Tibial nerve (tissue), 4 donors: ENCODE results near the gene PLEKHA6. TPM values are rescaled to one million over a fixed set of nuclear protein-coding genes. Genes with fewer than 3 reads are reported as not detected.

ENCODE experiments used
- DNase-seq, 2 donors: peaks; one replicate each; pipeline ENCODE4 v3.0.0-alpha.2; 2019; ENCODE audit warnings: low spot score in 2 of 2
- H3K27ac ChIP-seq, 4 donors: fragments of 200-600 bp; sonication (generic) in 3 of 4; one replicate each; pipeline ENCODE4 v1.5.1; 2017 to 2019; ENCODE audit warnings: mild to moderate bottlenecking in 1 of 4
- H3K27me3 ChIP-seq, 2 donors: fragments of 200-600 bp; sonication (generic) in 1 of 2; one replicate each; pipeline versions ENCODE4 v1.5.1 to v1.6.0; 2017 to 2019
- H3K36me3 ChIP-seq, 3 donors: fragments of 200-600 bp; sonication (generic); one replicate each; pipeline ENCODE4 v1.5.1; 2018 to 2019
- H3K4me1 ChIP-seq, 4 donors: fragments of 200-600 bp; sonication (generic) in 3 of 4; one replicate each; pipeline ENCODE4 v1.5.1; 2017 to 2019
- H3K4me3 ChIP-seq, 4 donors: fragments of 200-600 bp; sonication (generic) in 3 of 4; one replicate each; pipeline ENCODE4 v1.5.1; 2017 to 2019; ENCODE audit warnings: mild to moderate bottlenecking in 1 of 4, moderate library complexity in 1 of 4
- H3K9me3 ChIP-seq, 4 donors: fragments of 200-600 bp; sonication (generic) in 3 of 4; one replicate each; pipeline ENCODE4 v1.5.1; 2017 to 2019
- CTCF ChIP-seq, 5 experiments: fragments of 200-600 bp in 3 of 5; fragments of 450-650 bp in 2 of 5; sonication (generic) in 3 of 5; IDR thresholded peaks; one replicate each; pipeline ENCODE4 v1.5.1; 2016 to 2019; ENCODE audit warnings: antibody characterized with exemption in 5 of 5, mild to moderate bottlenecking in 3 of 5, moderate library complexity in 2 of 5
- EP300 ChIP-seq, 2 donors: sonication (generic); formaldehyde crosslinking; IDR thresholded peaks; one replicate each; pipeline ENCODE4 v1.6.1; 2017; ENCODE audit warnings: antibody characterized with exemption in 2 of 2, mild to moderate bottlenecking in 1 of 2
- POLR2A ChIP-seq, 2 donors: fragments of 450-650 bp; IDR thresholded peaks; one replicate each; pipeline ENCODE4 v1.6.1; 2017; ENCODE audit warnings: antibody characterized with exemption in 2 of 2, mild to moderate bottlenecking in 2 of 2, moderate library complexity in 2 of 2
- WGBS, 2 donors: methylation state at CpG; one replicate each; pipeline ENCODE4 v1.1.5; 2018; 5-methylcytosine and 5-hydroxymethylcytosine counted together
- total RNA-seq, 4 donors: library from RNA; depleted of rRNA; stranded (reverse); fragments of >200 nt; gene quantifications; one replicate each; pipeline ENCODE4 v1.1.0, GENCODE V29; 2016

PLEKHA6 gene
- total RNA-seq, 4 donors from 2014 or later, result 6.6 to 13.9 (median 12.1) TPM

GRCh38 chr1:204323887-204324286, 35.8 kb downstream of the PLEKHA6 start:
- H3K27ac ChIP-seq, result no peak overlapping the region
- H3K4me3 ChIP-seq, result no peak overlapping the region
- no peaks in the 10 kb centered on the region for H3K27me3 ChIP-seq
- H3K36me3 ChIP-seq, result no peaks in the 10 kb centered on the region
- no peaks in the 10 kb centered on the region for H3K4me1 ChIP-seq
- TF ChIP-seq CTCF (IDR thresholded peaks at IDR 0.05) (no peak), EP300 (IDR thresholded peaks at IDR 0.05) (no peak), POLR2A (IDR thresholded peaks at IDR 0.05) (no peak)
- WGBS, 2 donors, result 10 to 34% methylated on average over 2 of the region's 2 CpGs
- no peaks in the 10 kb centered on the region for H3K9me3 ChIP-seq
- no peak for DNase-seq

- H3K27ac ChIP-seq, result no peak overlapping the region
- 68 to 77% methylated on average over 8 of the region's 8 CpGs for WGBS, 2 donors
- H3K36me3 ChIP-seq, result no peaks in the 10 kb centered on the region
- no peaks in the 10 kb centered on the region for H3K4me1 ChIP-seq
- no peaks in the 10 kb centered on the region for H3K27me3 ChIP-seq
- H3K4me3 ChIP-seq, result no peak overlapping the region
- no peaks in the 10 kb centered on the region for H3K9me3 ChIP-seq
- DNase-seq, result no peak
- TF ChIP-seq CTCF (IDR thresholded peaks at IDR 0.05) (no peak), POLR2A (IDR thresholded peaks at IDR 0.05) (no peak), EP300 (IDR thresholded peaks at IDR 0.05) (no peak)
These were observed 37.3 kb downstream of the PLEKHA6 start for GRCh38 chr1:204322339-204322868.

DNA sequence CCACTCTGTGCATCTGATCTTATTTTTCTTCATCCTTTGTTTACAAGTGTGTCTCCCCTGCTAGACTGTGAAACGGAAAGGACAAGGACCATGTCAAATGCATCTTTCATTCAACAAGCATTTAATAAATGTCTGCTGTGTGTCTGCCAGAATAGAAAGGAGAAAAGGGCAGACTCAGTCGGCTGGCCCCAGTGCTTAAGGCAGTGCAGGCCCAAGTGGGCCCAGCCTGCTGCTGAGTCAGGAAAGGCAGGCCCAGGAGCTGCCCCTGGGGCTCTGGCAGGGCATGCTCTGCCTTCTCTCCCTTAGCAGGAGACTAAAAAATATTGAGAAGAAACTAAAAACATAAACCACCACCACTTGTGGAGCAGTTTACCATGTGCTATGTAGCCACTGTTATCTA, 38.1 kb downstream of the PLEKHA6 start:
- no peak for DNase-seq
- TF ChIP-seq EP300 (IDR thresholded peaks at IDR 0.05) (no peak), POLR2A (IDR thresholded peaks at IDR 0.05) (no peak), CTCF (IDR thresholded peaks at IDR 0.05) (no peak)
- Histone ChIP-seq H3K27me3 (no peaks in the 10 kb centered on the region), H3K9me3 (no peaks in the 10 kb centered on the region), H3K36me3 (no peaks in the 10 kb centered on the region), H3K4me3 (no peak overlapping the region), H3K4me1 (no peaks in the 10 kb centered on the region), H3K27ac (no peak overlapping the region)
- 19 to 29% methylated on average over 2 of the region's 2 CpGs for WGBS, 2 donors

GRCh38 chr1:204321051-204321450, 38.7 kb downstream of the PLEKHA6 start:
- Histone ChIP-seq H3K4me3 (no peak overlapping the region), H3K27ac (no peak overlapping the region), H3K9me3 (no peaks in the 10 kb centered on the region), H3K36me3 (no peaks in the 10 kb centered on the region), H3K4me1 (no peaks in the 10 kb centered on the region), H3K27me3 (no peaks in the 10 kb centered on the region)
- 94% methylated on average over 2 of the region's 2 CpGs for WGBS, 2 donors
- DNase-seq, result no peak
- no peak for TF ChIP-seq EP300 (IDR thresholded peaks at IDR 0.05)
- TF ChIP-seq POLR2A (IDR thresholded peaks at IDR 0.05), result no peak
- TF ChIP-seq CTCF (IDR thresholded peaks at IDR 0.05), result no peak

- Histone ChIP-seq H3K4me1 (peaks cover 0 to 2% (median 0%) of the 10 kb centered on the region in 4 donors), H3K27ac (no peak overlapping the region), H3K27me3 (no peaks in the 10 kb centered on the region), H3K4me3 (no peak overlapping the region), H3K9me3 (no peaks in the 10 kb centered on the region), H3K36me3 (no peaks in the 10 kb centered on the region)
- TF ChIP-seq POLR2A (IDR thresholded peaks at IDR 0.05) (no peak), EP300 (IDR thresholded peaks at IDR 0.05) (no peak), CTCF (IDR thresholded peaks at IDR 0.05) (no peak)
- DNase-seq, result no peak
- WGBS, 2 donors, result 72 to 76% methylated on average over 5 of the region's 5 CpGs
These were observed 39.3 kb downstream of the PLEKHA6 start for GRCh38 chr1:204320382-204320804.
